H1 (cell line): ENCODE measurements around the gene THADA. TPM values are rescaled to one million over a fixed set of nuclear protein-coding genes. Genes with fewer than 3 reads are reported as not detected.

Experiments used
- CTCF ChIA-PET: fragments of 300-600 bp; sonication (Branson Sonifier 250); formaldehyde crosslinking; loops from one replicate; lab custom pipeline; 2021; ENCODE audit not compliant: partially characterized antibody; lab: Charles Lee
- POLR2A ChIA-PET: fragments of 300-600 bp; sonication (Branson Sonifier 250); formaldehyde crosslinking; loops from one replicate; lab custom pipeline; 2021; ENCODE audit warnings: inconsistent platforms; ENCODE audit not compliant: partially characterized antibody; lab: Charles Lee
- DNase-seq, 2 experiments: peaks; one replicate each; pipeline versions ENCODE4 v3.0.0 to v3.0.0-alpha.2; 2010 to 2022; ENCODE audit warnings: low spot score in 2 of 2, low read depth in 1 of 2, mixed read lengths in 1 of 2
- FAIRE-seq: peaks from 2 replicates; lab custom pipeline; 2011; peaks lifted over from hg19 to GRCh38; lab: Jason Lieb, UNC
- H2AFZ ChIP-seq: 2 replicates; pipeline ENCODE4 v1.8.1; 2012; ENCODE audit warnings: low read length, inconsistent platforms
- H2AK5ac ChIP-seq: 2 replicates; pipeline ENCODE4 v1.6.1; 2013; ENCODE audit warnings: low read depth, low read length
- H2BK120ac ChIP-seq: replicated peaks from 2 replicates; pipeline ENCODE3; 2013; ENCODE audit warnings: low read depth, low read length, inconsistent platforms
- H2BK12ac ChIP-seq: 2 replicates; pipeline ENCODE4 v1.6.1; 2013; ENCODE audit warnings: low read depth, low read length
- H2BK15ac ChIP-seq: 2 replicates; pipeline ENCODE4 v1.6.1; 2013; ENCODE audit warnings: low read length
- H2BK20ac ChIP-seq: 2 replicates; pipeline ENCODE4 v1.6.1; 2013; ENCODE audit warnings: low read length
- H2BK5ac ChIP-seq: 2 replicates; pipeline ENCODE4 v1.6.1; 2013; ENCODE audit warnings: low read depth, low read length
- H3K14ac ChIP-seq: 2 replicates; pipeline ENCODE4 v1.6.1; 2013; ENCODE audit warnings: inconsistent platforms; ENCODE audit not compliant: insufficient read length
- H3K18ac ChIP-seq: 2 replicates; pipeline ENCODE4 v1.6.1; 2013; ENCODE audit warnings: low read length; ENCODE audit errors: extremely low read depth
- H3K23ac ChIP-seq: 2 replicates; pipeline ENCODE4 v1.6.1; 2013; ENCODE audit warnings: inconsistent platforms; ENCODE audit not compliant: insufficient read length
- H3K23me2 ChIP-seq: 2 replicates; pipeline ENCODE4 v1.6.1; 2013; ENCODE audit warnings: low read depth, low read length
- H3K27ac ChIP-seq: 2 replicates; pipeline ENCODE4 v1.6.1; 2011; ENCODE audit warnings: low read depth, low read length, inconsistent platforms
- H3K27me3 ChIP-seq, 4 experiments: replicated peaks in 1 of 4; 1 replicate in 1 of 4; 2 replicates in 3 of 4; pipeline versions ENCODE4 v1.6.1 to v1.8.1; 2011 to 2013; ENCODE audit warnings: low read length in 3 of 4, mild to moderate bottlenecking in 3 of 4, inconsistent platforms in 2 of 4, mixed read lengths in 2 of 4, moderate library complexity in 1 of 4; ENCODE audit not compliant: control insufficient read depth in 3 of 4, insufficient read depth in 3 of 4; ENCODE audit errors: extremely low read depth in 1 of 4
- H3K36me3 ChIP-seq, 4 experiments: 2 replicates each; pipeline versions ENCODE4 v1.6.1 to v1.8.1; 2011 to 2013; ENCODE audit warnings: mild to moderate bottlenecking in 4 of 4, low read length in 3 of 4, moderate library complexity in 2 of 4, control low read depth in 1 of 4, inconsistent platforms in 1 of 4; ENCODE audit not compliant: insufficient read depth in 4 of 4, control insufficient read depth in 2 of 4
- H3K4ac ChIP-seq: replicated peaks from 2 replicates; pipeline ENCODE3; 2013; ENCODE audit warnings: low read length, low read depth, mixed read lengths, inconsistent platforms; ENCODE audit not compliant: insufficient read length
- H3K4me1 ChIP-seq, 4 experiments: replicated peaks in 1 of 4; 1 replicate in 1 of 4; 2 replicates in 3 of 4; pipeline versions ENCODE4 v1.6.1 to v1.8.1; 2011 to 2013; ENCODE audit warnings: low read length in 3 of 4, inconsistent platforms in 2 of 4, mixed read lengths in 1 of 4; ENCODE audit not compliant: insufficient read depth in 4 of 4, control insufficient read depth in 3 of 4
- H3K4me2 ChIP-seq, 2 experiments: 2 replicates each; pipeline versions ENCODE4 v1.6.1 to v1.8.1; 2011 to 2013; ENCODE audit warnings: low read depth in 2 of 2, low read length in 2 of 2, control low read depth in 1 of 2, inconsistent platforms in 1 of 2, mild to moderate bottlenecking in 1 of 2; ENCODE audit not compliant: insufficient read depth in 1 of 2
- H3K4me3 ChIP-seq, 4 experiments: fragments of 200-600, 300-600 bp in 1 of 4; sonication (generic), shearing (Covaris generic), sonication (Bioruptor Twin) in 1 of 4; 2 replicates each; pipeline versions ENCODE4 v1.5.1 to v1.8.1; 2011 to 2016; ENCODE audit warnings: low read length in 4 of 4, low read depth in 3 of 4, control low read depth in 2 of 4, inconsistent platforms in 2 of 4, mild to moderate bottlenecking in 2 of 4, mixed read lengths in 1 of 4, moderate library complexity in 1 of 4; ENCODE audit not compliant: insufficient read depth in 2 of 4; ENCODE audit errors: extremely low read depth in 1 of 4
- H3K56ac ChIP-seq: replicated peaks from 2 replicates; pipeline ENCODE3; 2013; ENCODE audit warnings: low read depth, mild to moderate bottlenecking, mixed read lengths, low read length, inconsistent platforms; ENCODE audit not compliant: insufficient read length
- H3K79me1 ChIP-seq: 2 replicates; pipeline ENCODE4 v1.6.1; 2013; ENCODE audit warnings: low read depth, low read length, control low read depth
- H3K79me2 ChIP-seq, 2 experiments: 2 replicates each; pipeline versions ENCODE4 v1.6.1 to v1.8.1; 2012 to 2013; ENCODE audit warnings: low read length in 2 of 2, mild to moderate bottlenecking in 2 of 2, inconsistent platforms in 1 of 2; ENCODE audit not compliant: insufficient read depth in 2 of 2, control insufficient read depth in 1 of 2
- H3K9ac ChIP-seq, 4 experiments: replicated peaks in 1 of 4; 1 replicate in 1 of 4; 2 replicates in 3 of 4; pipeline versions ENCODE4 v1.6.1 to v1.8.1; 2011 to 2013; ENCODE audit warnings: low read depth in 3 of 4, low read length in 3 of 4, control low read depth in 2 of 4, mild to moderate bottlenecking in 2 of 4, moderate library complexity in 2 of 4, inconsistent platforms in 1 of 4; ENCODE audit errors: extremely low read depth in 1 of 4
- H3K9me3 ChIP-seq, 2 experiments: 2 replicates each; pipeline versions ENCODE4 v1.6.1 to v1.8.1; 2012 to 2013; ENCODE audit warnings: mild to moderate bottlenecking in 2 of 2, moderate library complexity in 2 of 2, control low read depth in 1 of 2, inconsistent platforms in 1 of 2, low read depth in 1 of 2, low read length in 1 of 2, mixed read lengths in 1 of 2; ENCODE audit not compliant: insufficient read depth in 2 of 2
- H4K20me1 ChIP-seq, 2 experiments: replicated peaks in 1 of 2; 2 replicates each; pipeline versions ENCODE3 to v1.8.1; 2011 to 2013; ENCODE audit warnings: inconsistent platforms in 2 of 2, low read length in 2 of 2, mild to moderate bottlenecking in 1 of 2; ENCODE audit not compliant: insufficient read depth in 2 of 2, control insufficient read depth in 1 of 2
- H4K5ac ChIP-seq: 2 replicates; pipeline ENCODE4 v1.6.1; 2013; ENCODE audit warnings: low read length, low read depth, mixed read lengths, inconsistent platforms; ENCODE audit not compliant: insufficient read length
- H4K8ac ChIP-seq: 2 replicates; pipeline ENCODE4 v1.8.0; 2013; ENCODE audit warnings: mild to moderate bottlenecking, moderate library complexity, low read length, inconsistent platforms; ENCODE audit not compliant: insufficient read depth; ENCODE audit errors: extremely low read depth
- H4K91ac ChIP-seq: replicated peaks from 2 replicates; pipeline ENCODE3; 2013; ENCODE audit warnings: low read length, mixed read lengths, inconsistent platforms; ENCODE audit not compliant: insufficient read length
- CBX8 ChIP-seq: fragments of 300-800, 300-1000 bp; sonication (generic); IDR thresholded peaks from 2 replicates; pipeline ENCODE4 v1.7.1; 2016; ENCODE audit warnings: low read depth, low read length, borderline replicate concordance
- CHD2 ChIP-seq: IDR thresholded peaks from 2 replicates; pipeline ENCODE4 v1.6.1; 2012; ENCODE audit warnings: low read length, improper control_type of control experiment
- EZH2 ChIP-seq: fragments of 200-600 bp; sonication (generic); IDR thresholded peaks from 2 replicates; pipeline ENCODE4 v1.7.1; 2012; ENCODE audit warnings: low read depth, mild to moderate bottlenecking, moderate library complexity, low read length, inconsistent platforms; ENCODE audit not compliant: severe bottlenecking
- KDM1A ChIP-seq: fragments of 200-600, 300-600 bp; sonication (generic); IDR thresholded peaks from 2 replicates; pipeline ENCODE4 v1.7.1; 2016; ENCODE audit warnings: mild to moderate bottlenecking, low read length, borderline replicate concordance
- PHF8 ChIP-seq: fragments of 200-600 bp; sonication (generic); conservative IDR thresholded peaks from 2 replicates; pipeline ENCODE4 v1.7.1; 2012; ENCODE audit warnings: low read depth, mild to moderate bottlenecking, inconsistent platforms, low read length, moderate library complexity
- SUZ12 ChIP-seq: fragments of 200-600 bp; sonication (generic); IDR thresholded peaks from 2 replicates; pipeline ENCODE4 v1.6.1; 2012; ENCODE audit warnings: mild to moderate bottlenecking, inconsistent platforms, low read length, moderate library complexity, mixed read lengths
- YY1 ChIP-seq: IDR thresholded peaks from 2 replicates; pipeline ENCODE4 v1.6.1; 2011; ENCODE audit warnings: low read depth, mild to moderate bottlenecking, low read length
- WGBS, 2 experiments: shearing (Covaris generic) in 1 of 2; methylation state at CpG; one replicate each; pipeline versions ENCODE4 v1.1.6 to v1.1.7; 2013 to 2015; ENCODE audit warnings: low lambda C conversion rate in 2 of 2, mixed read lengths in 2 of 2, inconsistent platforms in 1 of 2, low coverage in 1 of 2, missing lambda C conversion rate in 1 of 2; ENCODE audit not compliant: insufficient replicate concordance in 2 of 2, insufficient coverage in 1 of 2, insufficient read length in 1 of 2; ENCODE audit errors: extremely low coverage in 1 of 2, missing lambda C conversion rate in 1 of 2; 5-methylcytosine and 5-hydroxymethylcytosine counted together
- polyA plus RNA-seq, 7 experiments: library from polyadenylated mRNA; depleted of rRNA in 3 of 7; stranded (reverse) in 5 of 7; unstranded in 2 of 7; fragments of >200 nt in 5 of 7; fragments of 200-250 nt in 2 of 7; gene quantifications; 1 replicate in 5 of 7; 2 replicates in 1 of 7; 4 replicates in 1 of 7; pipeline versions ENCODE4 v1.2.1 to v1.2.3, GENCODE V29; 2011 to 2013; ENCODE audit warnings: missing spikeins in 2 of 7, mixed read lengths in 2 of 7
- total RNA-seq: library from RNA; stranded (reverse); fragmentation: NEBNext Ultra II Directional; extraction: Animal tissue kit (Norgen Biotek cat#: 25700); gene quantifications from 2 replicates; pipeline ENCODE4 v1.2.1, GENCODE V29; 2021
- TF ChIP-seq, protein P1 (sequence below): IDR thresholded peaks from 2 replicates; pipeline ENCODE4 v1.6.1; 2011; ENCODE audit warnings: low read length, improper control_type of control experiment

The THADA gene
- total and polyA plus RNA-seq, 2 of the 8 experiments (the other 6 are each of a cell fraction or from before 2014, with no cell fraction given): 22.4 to 26.8 TPM

DNA sequence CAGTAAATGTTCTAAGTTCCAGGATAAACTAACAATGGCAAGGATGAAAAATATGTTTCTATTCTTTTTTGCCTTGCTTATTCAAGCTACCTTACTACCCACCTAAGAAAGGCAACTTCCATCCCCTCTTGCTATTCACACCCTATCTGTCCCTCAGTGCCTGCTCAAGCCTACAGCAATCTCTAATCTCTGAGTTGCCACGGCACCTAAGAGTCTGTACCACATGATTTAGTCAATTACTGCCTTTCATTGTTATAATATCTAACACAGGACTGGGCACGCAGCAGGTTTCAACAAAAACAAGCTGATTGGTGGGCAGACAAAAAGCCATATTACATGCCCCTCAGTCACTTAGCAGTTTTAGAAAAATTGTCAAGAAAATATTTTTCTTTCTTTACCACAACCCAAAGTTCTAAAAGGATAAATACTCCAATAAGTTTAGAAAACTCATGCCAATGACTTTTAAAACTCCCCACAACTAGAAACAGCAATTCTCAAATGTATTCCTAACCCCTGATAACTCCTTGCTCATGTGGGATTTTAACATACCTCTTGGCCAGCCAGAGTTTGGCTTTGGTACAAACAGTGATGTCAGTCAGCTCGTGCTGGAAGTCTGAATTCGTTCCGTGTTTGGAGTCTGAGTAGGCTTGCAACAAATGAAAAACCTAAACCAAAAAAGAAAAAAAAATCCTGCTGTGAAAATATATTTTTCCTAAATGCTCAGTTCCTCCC, 252.1 kb downstream of the THADA start:
- Histone ChIP-seq H3K9me3 (no peaks in the 10 kb centered on the region), H3K4me1 (peaks cover 4 to 19% (median 12%) of the 10 kb centered on the region in 4 experiments; a peak in 6 of 7 replicates), H3K79me1 (no peaks in the 10 kb centered on the region), H3K4me2 (no peak overlapping the region), H2BK15ac (no peak overlapping the region), H2BK5ac (no peak overlapping the region), H2BK20ac (no peak overlapping the region), H3K36me3 (no peaks in the 10 kb centered on the region; a peak in 1 of 8 replicates), H4K20me1 (no peaks in the 10 kb centered on the region), H3K23ac (no peak overlapping the region), H3K27ac (no peak overlapping the region), H3K27me3 (no peaks in the 10 kb centered on the region), H3K9ac (no peak overlapping the region), H2AFZ (no peak overlapping the region), H4K8ac (no peak overlapping the region), H4K91ac (no peak overlapping the region), H3K23me2 (no peaks in the 10 kb centered on the region), H3K79me2 (no peaks in the 10 kb centered on the region), H3K4me3 (no peak overlapping the region), H2BK120ac (no peak overlapping the region), H3K56ac (no peak overlapping the region), H4K5ac (no peak overlapping the region), H2BK12ac (no peak overlapping the region), H3K18ac (no peak overlapping the region), H3K14ac (no peak overlapping the region), H3K4ac (no peak overlapping the region), H2AK5ac (no peak overlapping the region)
- CTCF ChIA-PET: interaction anchor here (0.6 to 0.7 kb wide), 2 partner anchors 33 to 107 kb away, joined by 3 read pairs; no protein-coding TSS in a partner anchor
- DNase-seq (no peak), FAIRE-seq (no peak)
- 87% methylated on average over 5 of the region's 5 CpGs; no CpG with 5 or more reads in 1 of the 2 experiments for WGBS, 2 experiments
- POLR2A ChIA-PET: no interaction called here
- TF ChIP-seq EZH2 (no peak), CHD2 (no peak), CBX8 (no peak), PHF8 (no peak), KDM1A (no peak), SUZ12 (no peak), YY1 (no peak)
- TF ChIP-seq, protein P1, sequence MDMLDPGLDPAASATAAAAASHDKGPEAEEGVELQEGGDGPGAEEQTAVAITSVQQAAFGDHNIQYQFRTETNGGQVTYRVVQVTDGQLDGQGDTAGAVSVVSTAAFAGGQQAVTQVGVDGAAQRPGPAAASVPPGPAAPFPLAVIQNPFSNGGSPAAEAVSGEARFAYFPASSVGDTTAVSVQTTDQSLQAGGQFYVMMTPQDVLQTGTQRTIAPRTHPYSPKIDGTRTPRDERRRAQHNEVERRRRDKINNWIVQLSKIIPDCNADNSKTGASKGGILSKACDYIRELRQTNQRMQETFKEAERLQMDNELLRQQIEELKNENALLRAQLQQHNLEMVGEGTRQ: no peak
